Epithelial cell of esophagus (primary cell): ENCODE data around the gene DHFR2.
A peak's percentile ranks its signal among the peaks of the same experiment; 100 is the strongest.
"Not testable (repeated sequence)": the region's sequence is repeated elsewhere in the genome, so short reads cannot be mapped to it uniquely, and the experiment has no call there.

Experiments
- DNase-seq: peaks from one replicate; pipeline ENCODE4 v3.0.0; 2010; ENCODE audit warnings: low read depth
- H3K4me3 ChIP-seq: 2 replicates; pipeline ENCODE4 v1.5.1; 2011; ENCODE audit warnings: mild to moderate bottlenecking, low read length, control low read depth
- TF ChIP-seq, protein P1 (sequence below): IDR thresholded peaks from 2 replicates; pipeline ENCODE4 v1.5.1; 2011; ENCODE audit warnings: low read depth, mild to moderate bottlenecking, low read length, control low read depth, inconsistent platforms; ENCODE audit not compliant: insufficient read depth; ENCODE audit errors: missing control alignments

DHFR2 gene

DNA sequence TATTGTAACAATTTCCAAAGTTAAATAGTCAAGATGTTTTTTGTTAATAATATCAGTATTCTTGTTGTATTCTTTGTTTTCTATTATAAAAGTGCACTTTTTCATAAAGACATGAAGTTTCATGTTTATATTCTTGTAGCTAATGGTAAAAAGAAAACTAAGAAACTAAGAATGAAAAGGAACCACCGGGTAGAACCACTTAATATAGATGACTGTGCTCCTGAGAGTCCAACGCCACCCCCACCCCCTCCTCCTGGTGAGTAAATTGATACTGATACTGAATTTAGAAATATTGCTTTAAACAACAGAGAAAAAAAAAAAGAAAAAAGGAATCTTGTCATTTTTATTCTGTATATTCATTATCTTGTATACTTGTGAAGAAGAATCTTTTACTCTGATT, 13.4 kb downstream of the DHFR2 start:
- H3K4me3 ChIP-seq: no peak overlapping the region
- TF ChIP-seq, protein P1, sequence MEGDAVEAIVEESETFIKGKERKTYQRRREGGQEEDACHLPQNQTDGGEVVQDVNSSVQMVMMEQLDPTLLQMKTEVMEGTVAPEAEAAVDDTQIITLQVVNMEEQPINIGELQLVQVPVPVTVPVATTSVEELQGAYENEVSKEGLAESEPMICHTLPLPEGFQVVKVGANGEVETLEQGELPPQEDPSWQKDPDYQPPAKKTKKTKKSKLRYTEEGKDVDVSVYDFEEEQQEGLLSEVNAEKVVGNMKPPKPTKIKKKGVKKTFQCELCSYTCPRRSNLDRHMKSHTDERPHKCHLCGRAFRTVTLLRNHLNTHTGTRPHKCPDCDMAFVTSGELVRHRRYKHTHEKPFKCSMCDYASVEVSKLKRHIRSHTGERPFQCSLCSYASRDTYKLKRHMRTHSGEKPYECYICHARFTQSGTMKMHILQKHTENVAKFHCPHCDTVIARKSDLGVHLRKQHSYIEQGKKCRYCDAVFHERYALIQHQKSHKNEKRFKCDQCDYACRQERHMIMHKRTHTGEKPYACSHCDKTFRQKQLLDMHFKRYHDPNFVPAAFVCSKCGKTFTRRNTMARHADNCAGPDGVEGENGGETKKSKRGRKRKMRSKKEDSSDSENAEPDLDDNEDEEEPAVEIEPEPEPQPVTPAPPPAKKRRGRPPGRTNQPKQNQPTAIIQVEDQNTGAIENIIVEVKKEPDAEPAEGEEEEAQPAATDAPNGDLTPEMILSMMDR: no peak
- DNase-seq: no peak

GRCh38 chr3:94046533-94046932, 16.2 kb downstream of the DHFR2 start:
- no peak overlapping the region for H3K4me3 ChIP-seq
- TF ChIP-seq, protein P1: no peak
- no peak for DNase-seq

DNA sequence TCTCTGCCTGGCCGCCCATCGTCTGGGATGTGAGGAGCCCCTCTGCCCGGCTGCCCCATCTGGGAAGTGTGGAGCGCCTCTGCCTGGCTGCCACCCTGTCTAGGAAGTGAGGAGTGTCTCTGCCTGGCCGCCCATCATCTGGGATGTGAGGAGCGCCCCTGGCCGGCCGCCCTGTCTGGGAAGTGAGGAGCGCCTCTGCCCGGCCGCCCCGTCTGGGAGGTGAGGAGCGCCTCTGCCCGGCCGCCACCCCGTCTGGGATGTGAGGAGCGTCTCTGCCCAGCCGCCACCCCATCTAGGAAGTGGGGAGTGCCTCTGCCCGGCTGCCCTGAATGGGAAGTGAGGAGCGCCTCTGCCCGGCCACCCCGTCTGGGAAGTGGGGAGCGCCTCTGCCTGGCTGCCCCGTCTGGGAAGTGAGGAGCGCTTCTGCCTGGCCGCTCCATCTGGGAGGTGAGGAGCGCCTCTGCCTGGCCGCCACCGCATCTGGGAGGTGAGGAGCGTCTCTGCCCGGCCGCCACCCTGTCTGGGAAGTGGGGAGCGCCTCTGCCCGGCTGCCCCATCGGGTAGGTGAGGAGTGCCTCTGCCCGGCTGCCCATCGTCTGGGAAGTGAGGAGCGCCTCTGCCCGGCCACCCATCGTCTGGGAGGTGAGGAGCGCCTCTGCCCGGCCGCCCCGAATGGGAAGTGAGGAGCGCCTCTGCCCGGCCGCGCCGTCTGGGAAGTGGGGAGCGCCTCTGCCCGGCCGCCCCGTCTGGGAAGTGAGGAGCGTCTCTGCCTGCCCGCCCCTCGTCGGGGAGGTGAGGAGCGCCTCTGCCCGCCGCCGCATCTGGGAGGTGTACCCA, 18.4 kb downstream of the DHFR2 start:
- DNase-seq, H3K4me3 ChIP-seq: not testable (repeated sequence)

DNA sequence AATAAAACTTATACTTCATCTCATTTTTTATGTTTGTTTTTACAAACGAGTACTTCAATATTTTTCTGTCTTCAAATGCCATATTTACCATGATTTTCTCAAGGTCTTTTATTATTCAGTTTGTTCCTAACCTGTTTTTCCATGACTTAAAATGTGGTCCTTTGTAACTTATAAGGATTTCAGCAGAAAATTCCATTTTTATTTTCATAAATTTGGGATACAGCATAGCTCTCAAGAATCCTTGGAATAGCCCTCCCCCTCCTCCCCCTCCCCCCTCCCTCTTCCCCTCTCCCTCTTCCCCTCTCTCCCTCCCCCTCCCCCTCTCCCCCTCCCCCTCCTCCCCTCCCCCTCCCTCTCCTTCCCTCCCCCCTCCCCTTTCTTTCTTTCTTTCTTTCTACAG, 19.4 kb downstream of the DHFR2 start:
- no peak overlapping the region for H3K4me3 ChIP-seq
- no peak for DNase-seq
- TF ChIP-seq, protein P1: no peak

GRCh38 chr3:94036909-94037507, 25.7 kb downstream of the DHFR2 start:
- H3K4me3 ChIP-seq: no peak overlapping the region
- DNase-seq: peak; percentile 70
- TF ChIP-seq, protein P1: peak; percentile 77

GRCh38 chr3:94028093-94028837, 34.5 kb downstream of the DHFR2 start, which contains the start of gene STX19:
Gene STX19 (minus strand): TSS chr3:94028597. CDS start chr3:94015269, 13,328 bp downstream.
- TF ChIP-seq, protein P1: no peak
- H3K4me3 ChIP-seq: peak within 1 kb of the TSS; percentile 77
- peak; percentile 92 for DNase-seq

DNA sequence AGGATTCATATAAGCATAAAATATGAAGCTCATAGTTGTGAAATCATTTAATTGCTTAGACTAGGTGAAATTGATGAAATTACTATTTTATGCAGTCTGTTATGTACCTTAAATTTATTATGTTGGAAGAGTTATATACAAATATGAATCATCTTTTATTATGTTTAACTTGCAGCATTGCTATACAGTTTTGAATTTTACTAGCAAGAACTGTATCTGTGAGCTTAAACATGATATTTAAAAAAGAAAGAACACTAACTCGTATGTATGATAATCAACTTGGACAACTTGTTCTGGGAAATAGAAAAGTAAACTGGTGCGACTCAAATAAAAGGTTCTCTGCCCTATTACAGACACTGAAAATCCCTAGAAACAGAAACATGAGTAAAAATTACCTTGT, 36.1 kb downstream of the DHFR2 start:
- TF ChIP-seq, protein P1: no peak
- DNase-seq: no peak
- peak overlapping the region; percentile 77 for H3K4me3 ChIP-seq
